Spleen (tissue), 7 donors: ENCODE results near the gene ST3GAL3.

ENCODE experiments used
- CTCF ChIP-seq, 11 experiments: fragments of 200-600 bp in 7 of 11; fragments of 450-650 bp in 4 of 11; sonication (generic) in 4 of 11; IDR thresholded peaks in 8 of 11; conservative IDR thresholded peaks in 3 of 11; 1 replicate in 7 of 11; 2 replicates in 4 of 11; pipeline versions ENCODE4 v1.4.0 to v1.8.0; 2016 to 2021; ENCODE audit warnings: antibody characterized with exemption in 11 of 11, inconsistent platforms in 4 of 11, mild to moderate bottlenecking in 1 of 11
- POLR2AphosphoS5 ChIP-seq, 3 donors: sonication (generic); formaldehyde crosslinking; IDR thresholded peaks; one replicate each; pipeline ENCODE4 v1.5.1; 2017; ENCODE audit warnings: antibody characterized with exemption in 3 of 3
- donor health status: DM: no; HTN: no; CAD: no; lungs with moderate emphysema.
- donor health status: DM: no; HTN: no; CAD: no.
- donor health status: DM: no; HTN: no; CAD: no.

DNA sequence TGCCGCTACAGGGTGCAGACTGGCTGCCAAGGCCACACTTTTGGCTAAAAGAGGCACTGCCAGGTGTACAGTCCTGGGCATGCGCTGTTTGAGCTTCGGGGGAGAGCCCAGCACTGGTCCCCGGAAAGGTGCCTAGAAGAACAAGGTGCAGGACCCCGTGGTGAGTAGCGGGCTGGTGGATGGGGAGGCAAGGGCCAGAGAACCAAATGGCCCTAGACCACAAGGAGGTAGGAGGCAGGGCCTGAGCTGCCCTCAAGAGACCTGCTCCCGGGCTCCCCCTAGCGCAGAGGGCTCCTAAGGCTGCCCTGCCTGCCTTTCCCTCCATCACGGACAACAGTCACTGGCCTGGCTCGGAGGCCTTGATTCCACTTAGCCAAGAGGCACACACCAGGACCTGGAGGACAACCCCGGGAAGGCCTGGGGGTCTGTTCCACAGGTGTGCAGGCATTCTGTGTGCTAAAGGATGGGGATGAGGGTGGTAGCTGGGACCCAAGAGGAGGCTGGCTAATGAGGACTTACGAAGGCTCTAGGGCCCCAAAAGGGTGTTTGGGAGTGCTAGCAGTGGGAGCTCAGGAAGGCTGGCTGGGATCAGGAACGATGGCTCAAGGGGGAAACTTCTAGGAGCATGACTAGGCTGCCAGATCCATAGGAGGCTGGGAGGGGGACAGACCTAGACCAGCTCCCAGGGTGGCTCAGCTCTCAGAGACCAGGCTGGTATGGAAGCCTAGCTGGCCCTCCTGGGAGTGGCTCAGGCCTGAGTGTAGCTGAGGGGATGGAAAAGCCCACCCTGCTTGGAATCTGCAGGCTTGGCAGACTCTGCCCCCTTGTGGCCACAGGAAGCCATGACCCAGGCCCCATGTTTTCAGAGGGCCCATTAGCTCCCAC, 227.0 kb downstream of the ST3GAL3 start:
- peak; percentile 65 to 90 (median 76) for TF ChIP-seq CTCF (IDR thresholded peaks at IDR 0.05 in 8 of 11, conservative IDR thresholded peaks at IDR 0.05 in 3 of 11)
- TF ChIP-seq POLR2AphosphoS5 (IDR thresholded peaks at IDR 0.05) = no peak
